ENCODE data around the gene PHACTR3.

Gene PHACTR3

DNA sequence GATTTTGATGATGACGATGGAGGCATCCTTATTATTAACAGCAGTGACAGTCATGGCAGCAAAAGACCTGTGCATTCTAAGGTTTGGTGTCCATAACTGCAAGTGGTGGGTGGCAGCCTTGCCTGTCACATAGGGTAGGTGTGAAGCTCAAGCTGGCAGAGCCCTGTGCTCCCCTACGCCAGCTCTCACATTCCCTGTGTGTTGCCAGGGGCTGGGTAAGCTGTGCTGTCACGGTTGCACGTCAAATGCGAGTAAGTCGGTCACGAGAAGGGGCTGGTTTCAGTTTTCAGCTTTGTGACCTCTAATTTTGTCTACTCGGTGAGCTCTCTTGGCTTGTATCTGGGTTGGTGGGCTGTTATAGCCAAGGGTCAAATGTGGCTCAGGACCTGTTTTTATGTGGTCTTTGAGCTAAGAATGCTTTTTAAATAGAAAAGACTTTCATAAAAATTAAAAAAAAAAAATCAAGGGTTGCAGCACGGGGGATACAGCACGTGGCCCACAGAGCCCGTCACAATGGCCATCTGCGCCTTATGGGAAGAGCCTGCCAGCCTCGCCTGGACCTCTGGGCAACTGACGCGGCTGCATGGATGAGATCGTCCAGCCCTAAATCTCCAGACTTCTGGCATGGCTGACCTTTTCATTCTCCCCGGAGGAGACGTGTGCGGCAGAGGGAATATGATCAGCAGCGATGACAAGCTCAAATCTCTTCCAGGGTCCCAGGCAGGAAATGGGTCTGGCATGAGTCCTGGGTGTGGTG, 148.5 kb downstream of the PHACTR3 start:
- DNase-seq (ENCODE audit: low read depth) = no peak

DNA sequence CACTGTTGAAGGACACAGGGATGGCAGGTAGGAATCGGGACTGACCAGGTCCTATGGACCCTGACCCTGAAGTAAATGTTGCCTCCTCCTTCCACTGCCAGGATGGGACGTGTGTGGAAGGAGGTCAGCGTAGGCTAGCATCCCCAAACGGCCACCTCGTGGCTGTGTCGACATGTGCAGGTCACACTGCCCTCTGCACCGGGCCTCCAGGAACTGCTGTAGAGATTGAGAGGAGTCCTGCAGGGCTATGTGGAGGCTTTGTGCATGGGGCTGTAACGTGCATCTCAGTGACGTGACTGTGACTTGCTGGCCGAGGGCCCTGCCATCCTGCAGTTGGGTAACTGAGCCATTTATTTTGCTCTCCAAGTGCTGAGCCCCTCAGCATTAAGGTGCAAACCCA, 149.5 kb downstream of the PHACTR3 start:
- no peak for DNase-seq (ENCODE audit: low read depth)

DNA sequence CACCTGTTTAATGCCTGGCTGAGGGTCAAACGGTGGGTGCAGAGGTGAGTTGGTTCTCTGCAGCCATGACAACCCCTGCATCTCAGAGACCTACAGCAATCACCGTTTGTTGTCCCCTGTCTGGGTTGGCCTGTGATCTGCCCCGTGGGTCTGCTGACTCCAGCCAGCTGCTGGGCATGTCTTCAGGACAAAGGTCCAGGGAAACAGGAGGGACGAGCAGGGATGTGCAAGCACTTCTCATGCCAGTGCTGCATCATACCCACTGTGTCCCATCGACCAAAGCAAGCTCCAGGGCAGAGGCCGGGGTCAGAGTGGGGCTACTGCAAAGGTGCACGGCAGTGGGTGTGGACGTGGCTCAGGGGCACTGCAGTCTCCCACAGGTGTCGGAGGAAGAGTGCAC, 150.2 kb downstream of the PHACTR3 start:
- DNase-seq (ENCODE audit: low read depth) = no peak

DNA sequence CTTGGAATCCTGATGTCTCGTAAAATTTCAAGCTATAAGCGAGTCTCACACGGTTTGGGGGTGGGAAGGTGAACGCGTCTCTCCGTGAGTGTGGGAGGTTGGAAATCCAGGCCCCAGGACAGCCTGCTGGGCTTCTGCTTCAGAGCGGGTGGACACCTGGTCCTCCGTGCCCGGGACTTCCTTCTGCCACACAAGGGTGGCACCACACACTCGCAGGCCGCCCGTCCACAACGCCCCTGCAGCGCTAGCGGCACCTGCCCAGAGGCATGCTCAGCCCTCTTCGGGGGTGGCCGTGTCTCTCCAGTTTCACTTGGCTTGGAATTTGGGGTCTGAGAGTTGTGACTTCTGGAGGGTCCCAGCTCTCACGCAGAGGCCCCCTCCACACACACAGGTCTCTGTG, 151.9 kb downstream of the PHACTR3 start:
- DNase-seq (ENCODE audit: low read depth) = no peak

DNA sequence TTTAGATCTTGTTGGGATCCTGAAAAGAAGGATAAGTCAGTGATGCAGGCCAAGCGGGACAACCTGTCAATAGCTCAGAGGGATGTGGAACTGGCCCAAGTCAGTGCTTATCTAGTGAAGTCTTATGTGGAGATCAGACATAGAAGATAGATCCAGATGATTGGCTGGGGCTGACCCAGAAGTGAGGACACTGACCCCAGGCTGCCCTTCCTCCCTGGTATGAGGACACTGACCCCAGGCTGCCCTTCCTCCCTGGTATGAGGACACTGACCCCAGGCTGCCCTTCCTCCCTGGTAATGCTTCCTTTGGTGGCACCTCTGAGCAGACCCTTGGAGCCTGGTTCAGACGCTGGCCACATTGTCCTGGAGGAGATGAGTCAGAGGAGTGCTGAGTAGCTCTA, 159.7 kb downstream of the PHACTR3 start:
- no peak for DNase-seq (ENCODE audit: low read depth)

DNA sequence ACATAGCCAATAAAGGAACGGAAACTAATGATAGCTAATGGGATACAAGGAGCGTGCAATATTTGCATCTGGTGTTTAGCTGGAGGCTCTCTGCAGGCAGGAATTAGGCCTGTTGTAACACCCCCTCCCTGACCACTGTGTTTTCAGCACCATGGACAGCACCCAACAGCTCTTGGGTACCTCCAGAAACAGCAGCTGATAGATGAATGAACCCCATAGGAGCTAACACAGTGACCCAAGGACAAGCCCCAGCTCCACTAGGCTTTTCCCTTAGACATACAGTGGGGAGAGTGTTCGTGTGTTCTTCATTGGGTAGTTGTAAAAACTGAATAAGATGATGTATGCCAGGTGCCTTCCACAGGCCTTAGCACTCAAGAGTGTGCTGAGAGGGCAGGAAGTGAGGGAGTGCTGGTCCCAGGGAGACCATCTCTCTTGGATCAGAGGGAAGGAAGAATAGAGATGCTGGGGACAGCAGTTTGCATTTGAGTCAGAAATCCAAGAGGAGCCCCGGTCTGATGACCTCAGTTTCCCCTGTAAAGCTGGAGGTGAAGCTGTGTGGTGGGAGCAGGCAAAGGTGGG, 161.3 kb downstream of the PHACTR3 start:
- DNase-seq (ENCODE audit: low read depth) = no peak

DNA sequence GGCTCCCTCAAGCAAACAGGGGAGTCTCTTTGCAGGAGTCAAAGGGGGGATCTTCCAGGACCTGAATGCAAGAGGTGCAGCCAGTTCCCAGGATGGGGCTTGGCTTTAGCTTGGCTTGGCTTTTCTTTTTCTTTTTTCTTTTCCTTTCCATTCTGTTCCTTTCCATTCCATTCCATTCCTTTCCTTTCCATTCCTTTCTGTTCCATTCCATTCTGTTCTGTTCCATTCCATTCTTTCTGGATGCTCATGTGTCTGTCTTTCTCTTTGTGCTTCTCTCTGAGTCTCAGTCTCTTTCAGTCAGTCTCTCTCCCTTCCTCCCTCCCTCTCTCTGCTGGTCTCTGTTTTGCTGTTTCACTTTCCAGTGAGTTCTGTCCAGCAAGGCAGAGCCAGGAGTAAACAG, 163.3 kb downstream of the PHACTR3 start:
- no peak for DNase-seq (ENCODE audit: low read depth)

DNA sequence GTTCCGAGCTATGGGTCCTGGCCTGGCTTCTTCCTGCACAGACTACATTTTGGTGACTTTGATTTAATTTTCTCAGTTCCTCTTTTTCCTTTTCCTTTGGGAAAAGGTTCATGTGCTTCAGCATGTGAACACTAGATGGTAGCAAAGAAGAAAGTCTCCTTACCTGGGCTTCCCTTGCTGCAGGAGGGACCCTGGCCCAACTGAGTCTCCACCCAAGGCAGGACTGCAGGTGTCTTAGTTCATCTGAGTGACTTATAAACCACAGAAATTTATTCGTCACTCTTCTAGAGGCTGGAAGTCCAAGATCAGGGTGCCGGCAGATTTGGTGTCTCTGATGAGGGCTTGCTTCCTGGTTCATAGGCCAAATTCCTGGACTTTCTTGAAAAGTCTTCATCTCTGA, 165.9 kb downstream of the PHACTR3 start:
- DNase-seq (ENCODE audit: low read depth) = no peak

DNA sequence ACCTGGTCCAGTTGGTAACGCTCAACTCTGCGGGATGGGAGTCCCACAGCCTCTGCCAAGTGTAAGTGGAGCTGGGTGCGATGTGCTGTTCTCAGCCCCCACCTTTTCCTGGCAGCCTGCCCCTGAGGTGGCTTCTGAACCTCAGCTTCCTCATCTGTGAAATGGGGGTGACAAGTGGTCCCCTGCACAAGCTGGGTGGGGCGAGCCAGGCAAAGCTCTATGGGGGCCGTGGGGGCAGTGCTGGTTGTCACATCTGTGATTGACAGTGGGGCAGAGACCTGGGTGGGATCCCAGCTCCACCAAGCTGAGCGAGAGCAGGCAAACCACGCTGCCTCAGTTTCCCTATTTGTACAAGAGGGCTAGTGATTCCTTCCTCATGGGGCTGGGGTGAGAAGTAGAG, 166.5 kb downstream of the PHACTR3 start:
- no peak for DNase-seq (ENCODE audit: low read depth)

DNA sequence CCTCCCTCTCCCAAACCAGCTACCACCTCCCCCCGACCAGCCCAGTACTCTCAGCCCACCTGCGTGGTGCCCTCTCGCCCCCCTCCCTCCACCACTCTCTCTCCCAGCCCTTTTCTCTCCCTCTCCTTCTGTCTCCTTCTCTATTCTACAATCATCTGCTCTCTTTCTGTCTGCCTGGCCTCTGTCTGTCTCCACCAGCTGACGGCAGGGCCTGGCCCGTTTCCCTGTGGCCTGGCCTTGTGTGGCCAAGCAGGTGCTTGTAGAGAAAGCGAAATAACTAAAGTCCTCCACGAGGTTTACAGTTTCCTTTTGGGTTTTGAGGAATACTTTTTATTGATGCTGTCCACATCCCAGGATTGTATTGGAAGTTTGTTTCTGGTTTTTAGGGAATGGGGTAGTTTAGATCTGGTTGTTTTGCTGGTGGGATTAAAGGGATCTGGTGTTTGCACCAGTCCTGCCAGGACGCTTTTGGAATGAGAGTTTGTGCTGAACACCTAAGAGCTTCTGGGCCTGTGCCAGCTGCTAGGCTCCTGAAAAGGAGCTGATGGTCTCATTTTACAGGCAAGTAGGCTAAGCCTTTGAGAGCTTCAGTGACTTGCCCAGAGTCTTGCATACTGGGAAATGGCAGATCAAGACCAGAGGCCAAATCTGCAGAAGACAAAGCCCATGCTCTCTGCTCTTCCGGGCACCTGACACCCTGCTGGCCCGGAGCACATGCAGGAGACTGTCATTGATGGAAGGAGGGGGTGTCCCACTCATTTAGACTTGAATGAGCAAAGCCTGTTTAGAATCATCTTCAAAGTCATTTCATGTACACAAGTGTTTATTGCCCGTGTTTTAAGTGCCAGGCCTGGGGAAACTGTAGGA, 167.4 kb downstream of the PHACTR3 start:
- DNase-seq (ENCODE audit: low read depth) = no peak

DNA sequence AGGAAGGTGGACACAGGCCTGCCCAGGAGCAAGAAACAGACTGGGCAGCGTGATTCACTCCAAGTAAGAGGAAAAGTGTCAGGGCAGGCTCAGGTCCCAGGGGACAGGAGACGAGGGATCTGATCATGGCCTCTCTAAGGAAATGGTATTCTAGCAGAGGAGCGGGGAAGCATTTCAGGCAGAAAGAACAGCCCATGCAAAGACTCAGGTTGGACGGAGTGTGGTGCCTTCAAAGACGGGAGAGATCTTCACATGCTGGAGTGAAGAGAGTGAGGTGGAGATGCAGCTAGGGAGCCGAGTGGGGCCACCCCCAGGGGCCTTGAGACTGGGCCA, 168.0 kb downstream of the PHACTR3 start:
- no peak for DNase-seq (ENCODE audit: low read depth)

DNA sequence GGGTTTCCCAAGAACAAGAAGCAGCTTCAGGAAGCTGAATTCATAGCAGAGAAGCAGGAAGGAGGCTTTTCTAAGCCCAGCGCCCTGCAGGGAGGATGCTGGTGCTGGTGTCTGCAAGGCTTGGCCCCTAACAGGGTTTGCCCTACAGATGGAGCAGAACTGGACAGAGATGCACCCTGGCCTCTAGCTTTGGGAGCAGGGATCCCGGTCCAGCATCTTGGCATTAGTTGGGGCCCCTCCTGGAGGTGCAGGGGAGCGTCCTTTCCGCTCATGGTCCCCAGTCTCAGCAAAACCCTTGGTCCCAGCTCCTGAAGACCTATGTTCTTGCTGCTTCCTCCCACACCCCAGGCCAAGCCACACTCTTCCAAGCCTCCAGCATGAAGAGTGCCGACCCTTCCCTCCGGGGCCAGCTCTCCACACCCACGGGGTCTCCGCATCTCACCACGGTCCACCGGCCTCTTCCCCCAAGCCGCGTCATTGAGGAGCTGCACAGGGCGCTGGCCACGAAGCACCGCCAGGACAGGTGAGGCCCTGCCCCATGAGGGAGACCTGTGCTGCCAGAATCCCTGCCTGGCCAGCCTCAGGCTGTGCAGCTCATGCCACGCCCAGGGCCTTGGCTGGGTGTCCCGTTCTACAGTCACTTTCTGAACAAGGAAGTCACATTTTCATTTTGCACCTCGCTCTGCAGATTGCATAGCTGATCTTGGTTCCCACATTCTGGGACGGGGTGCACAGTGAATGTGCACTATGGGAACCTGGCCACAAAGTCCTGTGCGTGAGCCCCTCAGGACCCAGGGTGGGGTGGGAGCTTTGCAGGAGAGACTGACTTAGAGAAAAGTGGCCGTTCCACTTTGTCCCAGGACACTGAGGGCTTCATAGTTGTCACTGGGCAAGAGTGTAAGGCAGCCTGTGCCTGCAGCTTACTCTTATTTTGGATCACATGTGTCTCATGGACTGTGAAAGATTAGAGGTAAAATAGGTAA, 168.9 kb downstream of the PHACTR3 start:
- DNase-seq (ENCODE audit: low read depth) = no peak

DNA sequence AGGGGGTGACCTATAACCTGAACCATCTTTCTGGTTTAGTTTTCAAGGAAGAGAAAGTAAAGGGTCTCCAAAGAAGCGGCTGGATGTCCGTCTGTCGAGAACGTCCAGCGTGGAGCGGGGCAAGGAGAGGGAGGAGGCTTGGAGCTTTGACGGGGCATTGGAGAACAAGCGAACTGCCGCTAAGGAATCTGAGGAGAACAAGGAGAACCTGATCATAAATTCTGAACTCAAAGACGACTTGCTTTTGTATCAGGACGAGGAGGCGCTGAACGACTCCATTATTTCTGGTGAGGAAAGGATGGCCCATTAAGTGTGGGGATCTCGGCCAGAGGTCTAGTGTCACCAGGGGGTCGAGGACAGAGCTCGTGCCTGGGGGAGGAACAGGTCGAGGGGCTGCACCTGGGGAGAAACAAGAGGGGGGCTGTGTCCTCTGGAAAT, 169.9 kb downstream of the PHACTR3 start:
- DNase-seq (ENCODE audit: low read depth) = no peak

DNA sequence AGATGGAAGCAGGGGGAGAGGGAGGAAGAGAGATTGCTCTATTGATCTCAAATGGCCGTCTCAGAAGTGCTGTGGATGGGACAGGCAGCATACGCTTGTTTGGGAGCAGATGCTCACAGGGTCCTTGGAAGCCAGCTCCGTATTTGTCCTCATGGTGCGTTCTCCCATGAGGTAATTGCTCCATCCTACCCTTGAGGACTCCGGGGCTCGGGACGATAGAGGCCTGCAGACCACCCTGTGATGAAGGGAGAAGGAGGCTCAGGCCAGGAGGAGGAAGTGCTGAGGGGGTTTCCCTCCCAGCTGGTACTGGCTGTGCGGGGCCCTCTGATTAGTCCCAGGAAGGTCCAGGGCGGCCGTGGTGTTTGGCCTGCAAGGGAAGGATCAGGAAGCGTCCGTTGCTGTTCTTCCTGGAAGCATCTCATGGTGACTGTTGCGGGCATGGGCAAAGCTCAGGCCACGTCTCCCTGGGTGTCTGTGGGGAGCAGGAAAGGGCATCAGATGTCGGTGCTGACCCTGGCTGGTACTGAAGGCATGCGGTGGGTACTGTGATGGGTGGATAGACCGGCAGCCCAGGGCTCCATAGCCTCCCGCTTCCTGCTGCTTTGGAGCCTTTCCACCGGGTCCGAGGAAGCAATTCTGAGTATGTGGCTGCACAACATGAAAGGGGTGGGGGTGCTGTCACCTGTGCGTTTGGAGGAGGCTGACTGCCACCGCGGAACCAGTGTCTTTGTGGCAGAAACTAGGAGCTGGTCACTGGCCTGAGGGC, 170.8 kb downstream of the PHACTR3 start:
- no peak for DNase-seq (ENCODE audit: low read depth)

DNA sequence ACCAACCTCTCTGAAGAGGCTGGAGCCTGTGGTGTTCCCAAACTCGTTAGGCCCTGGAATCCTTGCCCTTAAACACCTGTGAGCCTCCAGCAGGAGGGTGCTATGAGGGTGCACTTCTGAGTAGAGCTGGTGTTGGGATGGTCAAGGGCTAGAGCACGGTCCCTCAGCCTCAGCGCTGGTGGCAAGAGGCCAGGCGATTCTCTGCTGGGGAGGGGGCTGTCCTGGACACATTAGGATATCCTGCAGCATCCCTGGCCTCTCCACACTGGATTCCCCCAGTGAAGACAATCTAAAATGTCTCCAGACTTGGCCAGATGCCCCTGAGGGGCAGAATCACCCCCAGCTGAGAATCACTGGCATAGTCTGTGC, 171.3 kb downstream of the PHACTR3 start:
- no peak for DNase-seq (ENCODE audit: low read depth)

DNA sequence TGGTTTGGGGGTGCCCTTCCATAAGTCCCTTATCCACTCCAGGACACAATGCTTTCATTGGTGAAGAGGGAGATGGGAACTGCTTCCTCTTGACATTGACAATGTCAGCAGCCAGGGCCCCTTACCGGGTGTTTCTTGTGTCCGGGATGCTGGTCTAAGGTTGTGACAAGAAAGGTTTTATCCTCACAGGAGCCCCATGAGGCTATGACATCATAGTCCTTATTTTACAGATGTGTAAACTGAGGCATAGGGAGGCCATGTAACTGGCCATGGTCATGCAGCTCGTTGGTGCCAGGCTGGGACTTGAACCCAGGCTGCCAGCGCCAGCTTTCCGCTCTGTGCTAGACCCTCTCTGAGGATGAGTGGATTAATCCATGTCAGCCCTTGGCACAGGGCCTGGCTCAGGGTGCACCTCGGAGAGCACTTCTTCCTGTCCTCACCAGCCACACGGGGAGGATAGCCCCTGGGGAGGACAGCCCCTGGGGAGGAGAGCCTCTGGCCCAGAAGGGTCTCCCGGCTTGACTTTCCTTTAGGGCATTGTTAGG, 171.8 kb downstream of the PHACTR3 start:
- no peak for DNase-seq (ENCODE audit: low read depth)

DNA sequence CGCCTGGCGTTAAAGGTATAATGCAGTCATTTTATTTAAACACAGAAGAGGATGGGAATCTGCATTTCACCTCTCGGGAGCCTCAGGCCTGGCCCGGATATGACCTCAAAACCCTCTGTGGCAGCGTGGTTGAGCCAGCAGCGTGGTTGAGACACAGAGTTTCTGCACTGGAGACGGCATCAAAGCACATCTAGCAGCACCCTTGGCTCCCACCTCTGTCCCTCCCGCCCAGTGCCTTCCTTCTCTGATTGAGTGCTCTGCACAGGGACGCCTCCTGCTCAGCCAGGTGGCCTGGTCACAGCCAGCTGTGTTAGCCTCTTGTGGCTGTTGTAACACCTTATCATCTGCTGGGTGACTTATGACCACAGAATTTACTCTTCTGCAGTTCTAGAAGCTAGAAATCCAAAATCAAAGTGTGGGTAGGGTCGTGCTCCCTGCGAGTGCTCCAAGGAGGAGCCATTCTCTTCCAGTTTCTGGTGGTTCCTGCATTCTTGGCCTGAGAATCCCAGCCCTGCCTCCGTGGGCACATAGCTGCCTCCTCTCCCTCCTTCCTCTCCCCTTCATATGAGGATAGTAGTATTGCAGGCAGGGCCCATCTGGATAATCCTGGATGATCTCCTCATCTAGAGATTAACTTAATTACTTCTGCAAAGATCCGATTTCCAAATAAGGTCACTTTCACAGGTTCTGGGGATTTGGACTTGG, 172.4 kb downstream of the PHACTR3 start:
- DNase-seq (ENCODE audit: low read depth) = no peak

DNA sequence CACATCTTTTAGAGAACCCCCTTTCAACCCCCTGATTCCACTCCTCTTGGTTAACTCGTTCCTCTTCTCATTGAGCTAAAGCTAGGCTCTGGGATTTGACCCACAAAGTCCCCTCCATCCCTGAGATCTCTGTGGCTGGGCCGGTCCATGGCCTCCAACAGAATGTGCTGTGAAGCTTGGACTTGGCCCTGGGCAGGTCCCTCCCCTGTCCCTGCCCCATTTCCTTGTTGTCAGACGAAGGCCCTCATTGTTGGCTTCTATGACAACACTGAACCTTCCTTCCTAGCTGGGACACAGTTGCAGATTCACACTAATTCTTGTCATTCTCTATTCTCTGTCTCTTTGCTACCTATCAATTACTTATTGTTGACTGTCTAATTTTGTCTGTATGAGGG, 173.0 kb downstream of the PHACTR3 start:
- no peak for DNase-seq (ENCODE audit: low read depth)

DNA sequence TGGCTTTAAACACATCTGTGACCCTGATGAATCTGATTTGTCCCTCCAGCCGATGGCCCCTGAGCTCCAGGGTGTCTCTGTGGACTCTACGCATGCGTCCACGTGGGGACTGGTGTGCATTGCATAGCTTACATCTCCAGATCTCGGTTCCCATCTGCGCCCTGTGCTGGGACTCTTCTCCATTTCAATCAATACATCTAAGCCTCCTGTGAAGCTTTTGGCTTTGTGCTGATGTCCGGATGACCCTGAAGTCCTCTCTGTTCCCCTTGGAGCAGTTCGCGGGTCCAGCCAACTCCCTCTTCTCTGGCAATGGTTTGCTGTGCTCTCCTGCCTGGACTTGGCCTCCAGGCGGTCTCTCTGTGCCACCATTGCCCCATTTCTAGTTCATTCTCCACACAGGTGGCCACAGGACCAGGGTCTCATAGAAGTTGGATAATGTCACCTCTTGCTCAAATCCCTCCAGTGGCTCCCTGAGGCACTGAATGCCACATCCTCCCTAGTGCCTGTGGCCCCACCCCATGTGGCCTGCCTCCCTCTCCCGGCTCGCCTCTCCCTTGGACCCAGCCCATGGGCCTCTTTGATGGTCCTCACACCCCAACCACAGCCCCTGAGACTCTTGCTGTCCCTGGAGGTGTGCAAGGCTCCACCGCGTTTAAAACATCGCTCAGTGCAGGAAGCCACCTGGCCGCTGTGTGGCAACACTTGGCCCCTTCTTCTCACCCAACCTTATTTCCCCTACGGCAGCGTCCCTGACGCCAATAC, 173.7 kb downstream of the PHACTR3 start:
- DNase-seq (ENCODE audit: low read depth) = no peak
